ENCODE data around the gene ZNF202. TPM values are rescaled to one million over a fixed set of nuclear protein-coding genes. Genes with fewer than 3 reads are reported as not detected.
"Not testable (repeated sequence)": the region's sequence is repeated elsewhere in the genome, so short reads cannot be mapped to it uniquely, and the experiment has no call there.

ZNF202 gene
- total and polyA plus RNA-seq, 5 donors = 2.5 to 7.1 (median 4.9) TPM

DNA sequence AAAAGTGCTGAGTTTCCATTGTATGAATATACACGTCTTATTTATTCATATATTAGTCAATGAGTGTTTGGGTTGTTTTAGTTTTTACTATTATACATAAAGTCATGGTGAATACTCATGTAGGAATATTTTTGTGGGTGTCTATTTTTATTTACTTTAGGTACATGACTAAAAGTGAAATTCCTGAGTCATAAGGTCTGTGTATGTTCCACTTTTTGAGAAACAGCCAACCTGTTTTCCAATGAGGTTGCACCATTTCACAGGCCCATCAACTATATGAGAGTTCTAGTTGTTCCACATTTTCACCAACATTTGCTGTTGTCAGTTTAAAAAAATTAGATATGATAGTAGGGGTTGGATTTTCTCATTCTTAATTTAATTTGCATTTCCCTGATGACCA lies 19.4 kb upstream of the ZNF202 start:
- Histone ChIP-seq H3K9me3 (ENCODE audit: control insufficient read depth, low read length) (no peaks in the 10 kb centered on the region), H3K27me3 (ENCODE audit: control insufficient read depth, insufficient read depth) (no peaks in the 10 kb centered on the region), H3K4me3 (ENCODE audit: low read length) (no peak overlapping the region), H3K4me1 (ENCODE audit: control insufficient read depth, insufficient read depth, low read length) (no peaks in the 10 kb centered on the region), H3K27ac (ENCODE audit: low read length) (no peak overlapping the region)
- WGBS = 79% methylated on average over 1 of the region's 1 CpG
- no peak for ATAC-seq
- no peak for DNase-seq
- intact Hi-C loops (cut with DNase I) = no loop called here

- H3K4me1 ChIP-seq (ENCODE audit: control insufficient read depth, insufficient read depth, low read length) = no peaks in the 10 kb centered on the region
- DNase-seq (no peak), ATAC-seq (no peak)
- 64% methylated on average over 3 of the region's 3 CpGs for WGBS
- no peaks in the 10 kb centered on the region for H3K9me3 ChIP-seq (ENCODE audit: control insufficient read depth, low read length)
- H3K4me3 ChIP-seq (ENCODE audit: low read length) = no peak overlapping the region
- no peaks in the 10 kb centered on the region for H3K27me3 ChIP-seq (ENCODE audit: control insufficient read depth, insufficient read depth)
- no peak overlapping the region for H3K27ac ChIP-seq (ENCODE audit: low read length)
- intact Hi-C loops (cut with DNase I) = no loop called here
Measured at GRCh38 chr11:123757976-123758375, 16.5 kb upstream of the ZNF202 start.

DNA sequence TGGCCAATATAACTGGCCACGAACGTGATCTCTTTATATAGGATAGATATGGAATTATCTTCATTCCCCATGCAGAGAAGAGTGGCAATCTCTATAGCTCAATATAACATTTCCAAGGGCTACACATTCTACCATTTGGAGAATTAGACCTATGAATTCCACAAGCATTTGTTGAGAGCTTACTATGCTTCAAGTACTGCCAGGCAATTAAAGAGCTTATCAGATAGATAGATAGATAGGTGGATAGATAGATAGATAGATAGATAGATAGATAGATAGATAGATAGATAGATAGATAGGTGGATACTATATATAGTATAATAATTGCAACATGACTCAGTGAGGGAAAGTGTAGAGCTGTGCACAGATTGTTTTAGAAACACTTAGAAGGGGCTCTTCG lies 14.4 kb upstream of the ZNF202 start:
- intact Hi-C loops (cut with DNase I) = no loop called here
- Histone ChIP-seq H3K4me3 (ENCODE audit: low read length) (no peak overlapping the region), H3K4me1 (ENCODE audit: control insufficient read depth, insufficient read depth, low read length) (no peaks in the 10 kb centered on the region), H3K27ac (ENCODE audit: low read length) (no peak overlapping the region), H3K27me3 (ENCODE audit: control insufficient read depth, insufficient read depth) (no peaks in the 10 kb centered on the region), H3K9me3 (ENCODE audit: control insufficient read depth, low read length) (no peaks in the 10 kb centered on the region)
- no peak for ATAC-seq
- DNase-seq = no peak
- 81% methylated on average over 3 of the region's 3 CpGs for WGBS

- Histone ChIP-seq H3K4me3 (ENCODE audit: low read length) (no peak overlapping the region), H3K9me3 (ENCODE audit: control insufficient read depth, low read length) (no peaks in the 10 kb centered on the region), H3K4me1 (ENCODE audit: control insufficient read depth, insufficient read depth, low read length) (no peaks in the 10 kb centered on the region), H3K27me3 (ENCODE audit: control insufficient read depth, insufficient read depth) (no peaks in the 10 kb centered on the region), H3K27ac (ENCODE audit: low read length) (no peak overlapping the region)
- DNase-seq = no peak
- no peak for ATAC-seq
- intact Hi-C loops (cut with DNase I) = no loop called here
Measured at GRCh38 chr11:123755344-123755743, 13.9 kb upstream of the ZNF202 start.

- no peak for ATAC-seq
- Histone ChIP-seq H3K27me3 (ENCODE audit: control insufficient read depth, insufficient read depth) (no peaks in the 10 kb centered on the region), H3K4me3 (ENCODE audit: low read length) (no peak within 1 kb of the TSS), H3K27ac (ENCODE audit: low read length) (no peak within 1 kb of the TSS), H3K9me3 (ENCODE audit: control insufficient read depth, low read length) (no peaks in the 10 kb centered on the region), H3K4me1 (ENCODE audit: control insufficient read depth, insufficient read depth, low read length) (no peaks in the 10 kb centered on the region)
- intact Hi-C loops (cut with DNase I) = no loop called here
- 88% methylated on average over 3 of the region's 3 CpGs for WGBS
- no peak for DNase-seq
Measured at GRCh38 chr11:123754101-123754568, 12.7 kb upstream of the ZNF202 start, which contains the start of gene OR6X1. TSS of gene OR6X1 (minus strand) at chr11:123754518. CDS start at chr11:123754518, 0 bp downstream.

DNA sequence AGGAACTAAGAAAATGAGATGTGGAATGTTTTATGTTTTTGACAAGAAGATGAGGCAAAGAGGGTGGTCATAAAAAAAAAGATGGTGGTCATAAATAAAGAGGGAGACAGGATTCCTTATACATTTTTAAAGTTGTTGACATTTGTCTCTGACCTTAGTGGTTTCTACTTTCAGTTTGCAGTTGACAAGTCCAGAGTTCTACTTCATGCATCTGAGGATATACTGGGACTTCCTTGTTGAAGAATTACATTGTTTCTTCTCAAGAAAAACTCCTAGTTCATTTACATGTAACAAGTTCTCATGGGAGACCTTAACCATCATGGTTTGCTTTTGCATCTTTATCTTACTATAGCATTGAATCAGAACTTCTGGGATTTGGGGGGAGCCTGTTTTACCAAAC lies 11.7 kb upstream of the ZNF202 start:
- ATAC-seq (no peak), DNase-seq (no peak)
- no peaks in the 10 kb centered on the region for H3K4me1 ChIP-seq (ENCODE audit: control insufficient read depth, insufficient read depth, low read length)
- H3K27me3 ChIP-seq (ENCODE audit: control insufficient read depth, insufficient read depth) = no peaks in the 10 kb centered on the region
- no peaks in the 10 kb centered on the region for H3K9me3 ChIP-seq (ENCODE audit: control insufficient read depth, low read length)
- no peak overlapping the region for H3K27ac ChIP-seq (ENCODE audit: low read length)
- intact Hi-C loops (cut with DNase I) = no loop called here
- H3K4me3 ChIP-seq (ENCODE audit: low read length) = no peak overlapping the region

DNA sequence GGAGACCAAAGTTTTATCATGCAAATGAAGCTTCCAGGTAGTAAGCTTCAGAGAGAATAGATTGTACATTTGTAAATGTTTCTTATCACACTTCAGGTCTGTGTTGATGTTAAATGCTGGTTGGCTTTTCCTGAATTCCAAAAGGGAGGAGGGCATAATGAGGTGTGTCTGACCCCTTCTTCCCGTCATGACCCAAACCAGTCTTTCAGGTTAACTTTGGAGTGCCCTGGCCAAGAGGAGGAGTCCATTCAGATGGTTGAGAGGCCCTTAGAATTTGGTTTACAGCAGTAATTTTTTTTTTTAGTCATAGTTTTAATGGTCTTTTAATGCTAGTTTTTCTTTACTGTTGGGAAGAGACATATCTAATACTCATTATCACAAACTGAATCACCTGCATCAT lies 10.3 kb upstream of the ZNF202 start:
- 71% methylated on average over 1 of the region's 1 CpG for WGBS
- Histone ChIP-seq H3K9me3 (ENCODE audit: control insufficient read depth, low read length) (no peaks in the 10 kb centered on the region), H3K4me1 (ENCODE audit: control insufficient read depth, insufficient read depth, low read length) (no peaks in the 10 kb centered on the region), H3K27ac (ENCODE audit: low read length) (no peak overlapping the region), H3K27me3 (ENCODE audit: control insufficient read depth, insufficient read depth) (no peaks in the 10 kb centered on the region), H3K4me3 (ENCODE audit: low read length) (no peak overlapping the region)
- DNase-seq (no peak), ATAC-seq (no peak)
- intact Hi-C loops (cut with DNase I) = no loop called here

DNA sequence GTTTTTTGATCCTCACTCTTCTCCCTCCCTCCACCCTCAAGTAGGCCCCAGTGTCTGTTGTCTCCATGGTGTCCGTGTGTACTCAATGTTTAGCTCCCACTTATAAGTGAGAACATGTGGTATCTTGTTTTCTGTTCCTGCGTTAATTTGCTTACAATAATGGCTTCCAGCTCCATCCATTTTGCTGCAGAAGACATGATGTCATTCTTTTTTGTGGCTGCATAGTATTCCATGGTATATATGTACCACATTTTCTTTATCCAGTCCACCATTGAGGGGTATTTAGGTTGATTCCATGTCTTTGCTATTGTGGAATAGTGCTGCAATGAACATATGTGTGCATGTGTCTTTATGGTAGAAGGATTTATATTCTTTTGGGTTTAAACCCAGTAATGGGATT lies 6.9 kb upstream of the ZNF202 start:
- WGBS = 91% methylated on average over 2 of the region's 2 CpGs
- intact Hi-C loops (cut with DNase I) = not testable (repeated sequence)

GRCh38 chr11:123745764-123746451 lies 4.4 kb upstream of the ZNF202 start:
- intact Hi-C loops (cut with DNase I) = no loop called here
- ATAC-seq (no peak), DNase-seq (no peak)
- no peak overlapping the region for H3K4me3 ChIP-seq (ENCODE audit: low read length)
- no peaks in the 10 kb centered on the region for H3K27me3 ChIP-seq (ENCODE audit: control insufficient read depth, insufficient read depth)
- H3K27ac ChIP-seq (ENCODE audit: low read length) = no peak overlapping the region
- H3K9me3 ChIP-seq (ENCODE audit: control insufficient read depth, low read length) = no peaks in the 10 kb centered on the region
- no peaks in the 10 kb centered on the region for H3K4me1 ChIP-seq (ENCODE audit: control insufficient read depth, insufficient read depth, low read length)
- 69% methylated on average over 2 of the region's 2 CpGs for WGBS

More for the DNA sequence above, 6.9 kb upstream of the ZNF202 start:
- H3K4me1 ChIP-seq (ENCODE audit: control insufficient read depth, insufficient read depth, low read length); H3K27me3 ChIP-seq (ENCODE audit: control insufficient read depth, insufficient read depth); H3K4me3 ChIP-seq (ENCODE audit: low read length); H3K9me3 ChIP-seq (ENCODE audit: control insufficient read depth, low read length); ATAC-seq; H3K27ac ChIP-seq (ENCODE audit: low read length); DNase-seq: not testable (repeated sequence)

- H3K4me3 ChIP-seq (ENCODE audit: low read length) = peak overlapping the region; percentile 98
- ATAC-seq (no peak), DNase-seq (no peak)
- intact Hi-C loops (cut with DNase I) = no loop called here
- H3K27me3 ChIP-seq (ENCODE audit: control insufficient read depth, insufficient read depth) = no peaks in the 10 kb centered on the region
- H3K9me3 ChIP-seq (ENCODE audit: control insufficient read depth, low read length) = no peaks in the 10 kb centered on the region
- WGBS = 49% methylated on average over 3 of the region's 3 CpGs
- H3K27ac ChIP-seq (ENCODE audit: low read length) = no peak overlapping the region
- peaks cover 4% of the 10 kb centered on the region for H3K4me1 ChIP-seq (ENCODE audit: control insufficient read depth, insufficient read depth, low read length)
Measured at GRCh38 chr11:123742724-123743120, 1.3 kb upstream of the ZNF202 start.

GRCh38 chr11:123742031-123742723 lies 717 bp upstream of the ZNF202 start:
- DNase-seq = no peak
- WGBS = 19% methylated on average over 12 of the region's 12 CpGs
- intact Hi-C loops (cut with DNase I) = no loop called here
- Histone ChIP-seq H3K4me3 (ENCODE audit: low read length) (peak overlapping the region; percentile 98), H3K4me1 (ENCODE audit: control insufficient read depth, insufficient read depth, low read length) (peaks cover 4% of the 10 kb centered on the region), H3K9me3 (ENCODE audit: control insufficient read depth, low read length) (no peaks in the 10 kb centered on the region), H3K27ac (ENCODE audit: low read length) (peak overlapping the region; percentile 80), H3K27me3 (ENCODE audit: control insufficient read depth, insufficient read depth) (no peaks in the 10 kb centered on the region)
- ATAC-seq = peak in 1 of 2 donors; percentile 8
